OCI-M2 (cell line): ENCODE measurements around the gene DBR1.

Source experiments
- DNase-seq: peaks from one replicate; lab custom pipeline; 2025; ENCODE audit not compliant: unreplicated experiment; lab: John Stamatoyannopoulos, UW

Gene DBR1

GRCh38 chr3:138174421-138175131, at the start of gene DBR1:
Gene DBR1 (minus strand): TSS chr3:138174921. CDS start chr3:138174795, 126 bp downstream.
- no peak for DNase-seq

GRCh38 chr3:138222942-138223287, 48.2 kb upstream of the DBR1 start:
- DNase-seq: no peak

DNA sequence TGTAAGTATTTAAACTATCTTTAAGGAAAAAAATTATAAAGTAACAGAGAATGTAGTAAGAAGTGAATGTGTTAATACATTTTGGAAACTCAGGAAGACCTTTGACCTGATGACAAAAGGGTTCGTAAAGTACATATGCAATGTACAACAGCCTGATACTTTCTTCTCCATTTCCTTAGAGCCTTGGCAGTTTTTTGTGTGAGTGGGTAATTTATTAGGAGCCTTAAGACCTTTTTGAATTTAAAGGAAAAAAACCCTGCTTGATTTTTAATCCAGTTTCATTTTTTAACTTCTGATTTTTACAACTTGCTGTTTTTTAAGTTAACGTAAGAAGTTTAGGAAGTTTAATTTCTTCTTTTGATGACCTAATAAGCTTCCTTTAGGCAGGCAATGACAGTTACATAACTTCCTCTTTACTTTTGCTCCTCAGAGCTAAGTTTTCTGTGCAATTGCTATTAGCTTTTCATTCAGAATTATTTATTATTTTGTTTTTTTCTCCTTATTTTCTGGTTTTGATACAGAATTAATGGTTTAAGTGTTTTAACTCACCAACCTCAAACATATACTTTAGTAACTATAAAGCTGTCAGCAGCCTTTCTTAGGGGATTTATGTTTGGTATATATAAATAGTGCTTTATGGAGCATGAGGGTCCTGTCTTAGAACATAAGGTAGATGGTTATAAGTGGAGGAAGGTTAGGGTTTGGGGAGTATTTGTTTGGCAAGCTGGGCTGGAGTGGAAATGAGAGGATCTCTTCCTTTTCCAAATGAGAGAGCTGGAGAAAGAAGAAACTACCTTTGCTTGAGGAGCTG, 47.6 kb upstream of the DBR1 start:
- no peak for DNase-seq

DNA sequence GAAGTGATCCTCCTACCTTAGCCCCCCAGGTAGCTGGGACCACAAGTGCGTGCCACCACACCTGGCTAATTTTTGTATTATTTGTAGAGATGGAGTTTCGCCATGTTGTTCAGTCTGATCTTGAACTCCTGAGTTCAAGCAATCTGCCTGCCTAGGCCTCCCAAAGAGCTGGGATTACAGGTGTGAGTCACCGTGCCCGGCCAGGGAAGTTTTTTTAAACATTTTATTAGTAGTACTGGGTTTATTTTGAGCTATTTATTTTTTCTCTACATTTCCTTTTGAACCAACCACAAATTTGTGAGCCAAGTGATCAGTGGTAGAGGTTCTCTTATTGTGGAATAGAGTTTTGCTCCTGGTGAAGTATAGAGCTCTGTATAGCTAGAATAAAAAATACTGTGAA, 46.1 kb upstream of the DBR1 start:
- DNase-seq: no peak

GRCh38 chr3:138220242-138220641, 45.5 kb upstream of the DBR1 start:
- no peak for DNase-seq

DNA sequence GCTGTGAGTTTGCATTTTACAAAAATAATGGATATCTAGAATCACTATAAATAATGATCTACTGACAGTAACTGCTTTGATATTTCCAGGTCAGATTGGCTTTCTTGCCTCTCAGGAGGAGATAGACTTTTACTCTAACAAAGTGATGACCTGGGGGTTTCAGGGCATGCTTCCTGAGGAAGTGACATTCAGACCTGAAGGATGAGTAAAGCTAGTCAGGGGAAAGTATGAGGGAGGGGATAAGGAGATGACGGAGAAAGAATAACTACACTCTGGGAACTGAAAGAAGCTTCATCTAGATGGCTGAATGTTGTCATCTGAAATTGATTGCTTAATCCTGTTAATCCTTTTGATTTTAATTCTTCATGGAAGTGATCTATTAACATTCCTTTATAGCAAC, 44.5 kb upstream of the DBR1 start:
- DNase-seq: no peak

GRCh38 chr3:138213398-138214085, 38.8 kb upstream of the DBR1 start:
- no peak for DNase-seq

DNA sequence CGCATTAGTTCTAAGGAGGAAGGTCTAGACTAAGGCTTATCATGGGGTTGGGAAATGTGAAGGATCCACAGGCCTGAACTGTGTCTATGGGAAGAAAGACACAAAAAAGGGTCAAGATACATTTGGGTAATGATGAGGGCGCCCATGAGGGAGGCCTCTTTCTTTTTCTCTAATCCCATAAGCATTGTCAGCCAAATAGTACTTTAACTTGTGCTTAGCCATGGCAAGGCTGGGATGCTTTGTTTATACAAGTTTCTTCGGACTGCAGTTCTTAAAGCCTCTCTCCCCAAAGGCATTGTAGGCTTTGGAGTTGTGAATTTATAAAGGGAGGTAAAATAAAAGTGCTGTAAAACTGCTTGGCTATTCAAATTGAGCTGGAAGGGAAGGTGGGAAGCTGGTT, 35.8 kb upstream of the DBR1 start:
- no peak for DNase-seq

DNA sequence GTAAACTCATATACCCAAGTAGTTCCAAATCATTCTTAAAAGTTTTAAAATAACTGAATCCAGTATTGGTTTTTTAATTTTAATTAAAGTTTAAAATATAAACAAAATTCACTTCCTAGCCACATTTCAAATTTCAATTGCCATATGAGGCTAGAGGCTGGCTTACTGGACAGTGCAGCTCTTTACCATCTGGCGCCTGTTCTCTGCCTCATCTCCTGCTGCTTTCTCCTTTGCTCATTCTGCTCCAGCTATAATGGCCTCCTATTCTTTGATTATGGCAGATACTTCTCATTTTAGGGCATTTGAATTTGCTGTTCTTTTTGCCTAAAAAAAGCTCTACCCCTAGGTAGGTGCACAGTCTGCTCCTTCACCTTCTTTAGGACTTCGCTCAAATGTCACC, 31.5 kb upstream of the DBR1 start:
- no peak for DNase-seq

DNA sequence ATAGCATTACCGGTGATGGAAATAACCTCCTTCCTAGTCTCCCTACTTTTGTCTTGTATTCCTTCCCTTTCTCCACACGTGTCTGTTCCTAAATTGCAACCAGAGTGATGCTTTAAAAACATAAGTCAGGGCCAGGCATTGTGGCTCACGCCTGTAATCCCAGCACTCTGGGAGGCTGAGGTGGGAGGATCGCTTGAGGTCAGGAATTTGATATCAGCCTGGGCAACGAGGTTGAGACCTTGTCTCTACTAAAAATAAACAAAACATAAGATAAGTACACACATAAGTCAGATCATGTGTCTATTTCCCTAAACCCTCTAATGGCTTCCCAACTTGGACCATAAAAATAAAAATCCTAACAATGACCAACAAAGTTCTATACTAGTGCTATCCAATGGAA, 30.8 kb upstream of the DBR1 start:
- DNase-seq: no peak

DNA sequence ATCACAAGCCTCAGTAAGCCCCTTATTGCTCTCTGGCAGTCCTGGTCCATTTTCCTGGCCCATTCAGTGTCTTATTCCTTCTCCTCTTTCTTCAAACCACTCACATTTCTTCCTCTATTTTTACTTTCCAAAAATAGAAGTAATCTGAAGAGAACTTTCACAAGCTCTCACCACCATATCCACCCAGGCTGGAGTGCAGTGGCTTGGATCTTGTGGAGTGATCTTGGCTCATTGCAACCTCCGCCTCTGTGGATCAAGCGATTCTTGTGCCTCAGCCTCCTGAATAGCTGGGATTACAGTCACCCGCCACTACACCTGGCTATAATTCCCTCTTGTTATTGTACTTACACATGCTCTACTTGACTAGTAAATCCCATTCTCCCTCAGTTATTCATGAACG, 29.2 kb upstream of the DBR1 start:
- no peak for DNase-seq

DNA sequence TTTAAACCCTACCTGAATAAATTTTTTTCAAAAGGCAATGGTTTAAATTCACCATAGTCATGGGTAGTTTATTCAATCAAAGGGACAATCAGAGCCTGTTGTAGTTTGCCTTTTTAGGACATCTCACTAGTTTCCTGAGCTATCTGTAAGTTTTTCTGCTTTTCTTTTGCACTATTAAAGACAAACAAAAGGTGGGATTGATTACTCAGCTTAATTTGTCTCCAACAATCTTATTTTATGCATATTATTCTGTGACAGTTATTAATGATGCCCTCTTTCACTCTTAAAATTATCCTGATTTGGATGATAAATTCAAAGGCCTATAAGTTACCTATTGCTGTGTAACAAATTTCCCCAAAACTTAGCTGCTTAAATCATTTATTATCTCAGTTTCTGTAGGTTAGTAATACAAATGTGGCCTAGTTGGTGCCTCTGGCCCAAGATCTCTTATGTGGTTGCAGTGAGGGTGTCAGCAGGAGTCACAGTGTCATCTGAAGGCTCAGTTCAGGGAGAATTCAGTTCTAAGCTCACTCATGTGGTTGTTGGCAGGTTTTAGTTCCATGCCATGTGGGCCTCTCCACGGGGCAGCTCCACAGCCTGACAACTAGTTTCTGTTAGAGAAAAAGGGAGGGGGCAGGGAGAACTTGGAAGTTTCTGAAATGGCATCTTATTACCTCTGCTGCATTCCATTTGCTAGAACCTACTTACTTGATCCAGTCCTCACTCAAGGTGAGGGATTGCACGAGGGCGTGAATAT, 28.4 kb upstream of the DBR1 start:
- DNase-seq: no peak

DNA sequence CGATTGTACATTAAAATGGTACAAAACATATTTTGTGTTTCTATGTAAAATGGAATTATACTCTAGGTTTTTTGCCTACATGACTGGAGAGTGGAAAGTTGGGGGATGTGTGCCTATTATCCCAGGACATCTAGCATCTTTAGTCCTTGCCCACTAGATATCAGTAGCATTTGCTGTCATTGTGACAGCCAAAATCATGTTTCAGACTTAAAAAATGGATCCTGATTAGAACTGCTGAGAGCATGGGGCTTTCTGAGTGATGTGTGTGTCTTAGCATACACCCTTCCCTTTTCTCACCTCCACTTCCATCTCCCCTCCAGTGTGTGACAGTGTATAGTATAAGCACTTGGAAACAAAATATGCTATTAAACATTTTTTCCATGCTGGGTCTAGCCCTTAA, 25.7 kb upstream of the DBR1 start:
- no peak for DNase-seq

DNA sequence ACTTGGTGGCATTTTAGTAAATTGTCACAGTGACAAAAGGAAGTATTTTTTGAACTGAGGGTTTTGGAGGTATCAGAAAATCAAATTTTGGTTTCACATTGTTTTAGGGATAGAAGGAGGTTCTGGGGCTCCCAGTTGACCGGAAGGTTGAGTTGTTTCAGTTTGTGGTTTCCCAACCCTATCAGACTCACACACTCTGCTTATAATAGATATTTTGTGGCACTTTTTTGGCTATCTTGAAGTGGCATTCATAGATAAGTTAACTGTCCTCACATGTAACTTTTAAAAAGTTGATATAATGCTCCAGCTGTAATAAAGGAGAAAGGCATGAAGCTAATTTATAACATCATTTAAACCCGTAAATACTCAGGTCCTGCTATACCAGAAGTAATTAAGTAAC, 25.1 kb upstream of the DBR1 start:
- peak; percentile 76 for DNase-seq

GRCh38 chr3:138197524-138197923, 22.8 kb upstream of the DBR1 start:
- DNase-seq: no peak

DNA sequence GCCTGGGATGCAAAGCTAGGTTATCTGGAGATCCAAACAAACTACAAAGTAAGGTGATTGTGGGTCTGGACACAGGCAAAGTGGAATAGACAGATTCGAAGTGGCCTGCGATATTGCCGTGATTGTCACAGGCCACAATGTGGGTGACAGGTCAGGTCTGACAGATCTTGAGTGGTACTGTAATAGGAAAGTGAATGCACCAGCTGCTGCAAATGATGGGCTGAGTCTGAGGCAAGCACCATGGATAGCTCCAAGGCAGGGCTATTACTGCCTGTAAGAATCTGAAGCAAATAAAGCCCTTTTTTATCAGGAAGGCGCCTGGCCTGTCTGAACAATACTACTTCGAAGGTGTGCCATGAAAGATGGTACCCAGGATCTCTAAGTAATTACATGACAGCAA, 22.3 kb upstream of the DBR1 start:
- DNase-seq: no peak

- DNase-seq: no peak
Measured at GRCh38 chr3:138196023-138196422, 21.3 kb upstream of the DBR1 start.

- no peak for DNase-seq
Measured at GRCh38 chr3:138195481-138195880, 20.8 kb upstream of the DBR1 start.

GRCh38 chr3:138188013-138188730, 13.5 kb upstream of the DBR1 start:
- no peak for DNase-seq

DNA sequence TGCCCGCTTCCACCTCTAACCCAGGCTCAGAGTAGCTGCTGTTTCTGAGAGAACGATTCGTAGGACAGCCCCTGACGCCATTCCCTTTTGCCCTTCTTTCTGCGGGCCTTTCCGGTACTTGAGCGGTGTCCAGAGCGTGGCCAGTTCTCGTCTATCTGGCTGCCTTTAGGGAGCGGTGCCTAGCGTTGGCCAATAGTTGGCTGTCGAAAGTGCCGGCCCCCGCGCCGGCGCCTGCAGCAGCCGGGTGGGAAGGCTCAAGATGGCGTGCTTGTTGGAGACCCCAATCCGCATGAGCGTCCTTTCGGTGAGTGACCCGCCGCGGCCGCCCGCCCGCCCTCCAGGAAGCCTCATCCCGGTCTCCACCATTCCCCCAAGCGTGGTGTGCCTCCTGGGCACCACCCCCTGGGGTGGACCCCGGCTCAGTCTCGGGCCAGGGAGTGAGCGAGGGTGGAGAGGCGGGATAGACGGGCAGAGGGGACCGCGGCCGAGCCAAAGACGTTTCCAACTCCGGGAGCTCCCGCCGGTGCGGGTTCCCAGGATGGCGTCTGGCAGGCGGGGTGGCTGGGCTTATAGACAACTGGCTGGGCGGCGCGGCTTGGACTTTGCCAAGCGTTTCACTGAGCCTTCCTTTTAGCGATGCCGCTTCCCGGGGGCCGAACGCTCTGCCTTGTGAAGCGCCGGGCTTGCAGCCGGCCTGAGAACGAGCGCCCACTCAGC, 12.7 kb upstream of the DBR1 start, which contains the start of gene ARMC8:
ARMC8 (plus strand) TSS at position 6 of the 717 bp plus-strand sequence; CDS start at position 260, 254 bp downstream.
- DNase-seq: no peak
